Measurements from ENCODE around the gene GPHA2.

GPHA2 gene

GRCh38 chr11:64888729-64889511 lies 46.8 kb downstream of the GPHA2 start:
- DNase-seq: no peak

GRCh38 chr11:64888406-64888728 lies 47.3 kb downstream of the GPHA2 start:
- DNase-seq: no peak

GRCh38 chr11:64887757-64888405 lies 47.8 kb downstream of the GPHA2 start:
- DNase-seq: peak; percentile 90

- DNase-seq: no peak
Measured at GRCh38 chr11:64887234-64887756, 48.4 kb downstream of the GPHA2 start.

GRCh38 chr11:64885367-64886286 lies 50.1 kb downstream of the GPHA2 start:
- no peak for DNase-seq

Measured in right forelimb (tissue), 1 donor.